WERI-Rb-1 (cell line): ENCODE data around the gene ARHGAP24.

Experiments used
- DNase-seq: peaks from one replicate; pipeline ENCODE4 v3.0.0-alpha.2; 2020
- H3K27ac ChIP-seq: fragments of 250-450 bp; sonication (Bioruptor Pico); 2 replicates; pipeline ENCODE4 v1.5.1; 2020; ENCODE audit warnings: mild to moderate bottlenecking, moderate library complexity
- H3K27me3 ChIP-seq: fragments of 250-450 bp; sonication (Bioruptor Pico); 2 replicates; pipeline ENCODE4 v1.5.1; 2021; ENCODE audit warnings: mild to moderate bottlenecking, low read depth, moderate library complexity; ENCODE audit not compliant: insufficient read depth, severe bottlenecking
- H3K36me3 ChIP-seq: fragments of 250-450 bp; sonication (Bioruptor Pico); 2 replicates; pipeline ENCODE4 v1.5.1; 2020; ENCODE audit warnings: mild to moderate bottlenecking, moderate library complexity
- H3K4me3 ChIP-seq: 2 replicates; pipeline ENCODE4 v1.5.1; 2011; ENCODE audit warnings: low read depth, mild to moderate bottlenecking, control low read depth, low read length
- H3K9me3 ChIP-seq: fragments of 250-450 bp; sonication (Bioruptor Pico); 2 replicates; pipeline ENCODE4 v1.5.1; 2021; ENCODE audit warnings: mild to moderate bottlenecking, moderate library complexity; ENCODE audit not compliant: severe bottlenecking
- CTCF ChIP-seq: IDR thresholded peaks from 2 replicates; pipeline ENCODE4 v1.5.1; 2011; ENCODE audit warnings: low read depth, mild to moderate bottlenecking, control low read depth, inconsistent platforms, low read length

Gene ARHGAP24

GRCh38 chr4:85707611-85708010, 232.7 kb downstream of the ARHGAP24 start:
- H3K9me3 ChIP-seq: no peaks in the 10 kb centered on the region
- DNase-seq: no peak
- H3K27ac ChIP-seq: no peak overlapping the region
- no peaks in the 10 kb centered on the region for H3K27me3 ChIP-seq
- no peaks in the 10 kb centered on the region for H3K36me3 ChIP-seq
- H3K4me3 ChIP-seq: no peak overlapping the region
- no peak for TF ChIP-seq CTCF

- H3K27me3 ChIP-seq: no peaks in the 10 kb centered on the region
- no peak overlapping the region for H3K4me3 ChIP-seq
- H3K9me3 ChIP-seq: no peaks in the 10 kb centered on the region
- no peak overlapping the region for H3K27ac ChIP-seq
- DNase-seq: no peak
- no peaks in the 10 kb centered on the region for H3K36me3 ChIP-seq
- no peak for TF ChIP-seq CTCF
Measured at GRCh38 chr4:85708468-85708867, 233.5 kb downstream of the ARHGAP24 start.

- no peak overlapping the region for H3K4me3 ChIP-seq
- TF ChIP-seq CTCF: no peak
- no peaks in the 10 kb centered on the region for H3K27me3 ChIP-seq
- no peaks in the 10 kb centered on the region for H3K36me3 ChIP-seq
- no peak overlapping the region for H3K27ac ChIP-seq
- no peaks in the 10 kb centered on the region for H3K9me3 ChIP-seq
- DNase-seq: no peak
Measured at GRCh38 chr4:85713005-85713404, 238.1 kb downstream of the ARHGAP24 start.

- H3K36me3 ChIP-seq: no peaks in the 10 kb centered on the region
- DNase-seq: no peak
- no peaks in the 10 kb centered on the region for H3K27me3 ChIP-seq
- TF ChIP-seq CTCF: no peak
- no peak overlapping the region for H3K4me3 ChIP-seq
- H3K27ac ChIP-seq: no peak overlapping the region
- H3K9me3 ChIP-seq: no peaks in the 10 kb centered on the region
Measured at GRCh38 chr4:85715991-85716737, 241.2 kb downstream of the ARHGAP24 start.

- no peak for DNase-seq
- Histone ChIP-seq H3K27me3 (no peaks in the 10 kb centered on the region), H3K27ac (no peak overlapping the region), H3K4me3 (no peak overlapping the region), H3K36me3 (no peaks in the 10 kb centered on the region), H3K9me3 (no peaks in the 10 kb centered on the region)
- no peak for TF ChIP-seq CTCF
Measured at GRCh38 chr4:85717351-85717750, 242.4 kb downstream of the ARHGAP24 start.

- no peak for TF ChIP-seq CTCF
- no peaks in the 10 kb centered on the region for H3K27me3 ChIP-seq
- H3K36me3 ChIP-seq: no peaks in the 10 kb centered on the region
- H3K4me3 ChIP-seq: no peak overlapping the region
- no peak overlapping the region for H3K27ac ChIP-seq
- no peaks in the 10 kb centered on the region for H3K9me3 ChIP-seq
- no peak for DNase-seq
Measured at GRCh38 chr4:85717847-85718246, 242.9 kb downstream of the ARHGAP24 start.
